Stimulated activated CD8-positive, alpha-beta memory T cell treated with anti-CD3 and anti-CD28 coated beads, Interleukin-12 subunit alpha, Interleukin-12 subunit beta, amount 100 ng/mL, for 24 hours (primary cell): ENCODE measurements around the gene MORC3.
"Not testable (repeated sequence)": the region's sequence is repeated elsewhere in the genome, so short reads cannot be mapped to it uniquely, and the experiment has no call there.

Experiments
- DNase-seq: peaks from one replicate; pipeline ENCODE4 v3.0.0-alpha.2; 2020; ENCODE audit errors: extremely low read depth

MORC3 gene

GRCh38 chr21:36384885-36385232 is 64.9 kb downstream of the MORC3 start:
- DNase-seq, result no peak

GRCh38 chr21:36385233-36386030 is 65.4 kb downstream of the MORC3 start, which contains the start of gene CHAF1B:
Gene CHAF1B, plus strand, starts transcription at chr21:36385392. Its CDS starts 745 bp downstream, at chr21:36386137.
- peak; percentile 64 for DNase-seq

GRCh38 chr21:36386031-36386642 is 66.1 kb downstream of the MORC3 start:
- no peak for DNase-seq

- no peak for DNase-seq
Observed at GRCh38 chr21:36388096-36388495, 68.1 kb downstream of the MORC3 start.

GRCh38 chr21:36388835-36389234 is 68.8 kb downstream of the MORC3 start:
- no peak for DNase-seq

- not testable (repeated sequence) for DNase-seq
Observed at GRCh38 chr21:36391649-36392048, 71.7 kb downstream of the MORC3 start.

GRCh38 chr21:36395353-36396111 is 75.5 kb downstream of the MORC3 start:
- no peak for DNase-seq

- DNase-seq, result no peak
Observed at GRCh38 chr21:36396325-36396724, 76.3 kb downstream of the MORC3 start.

GRCh38 chr21:36396971-36397370 is 77.0 kb downstream of the MORC3 start:
- no peak for DNase-seq

GRCh38 chr21:36397606-36398005 is 77.6 kb downstream of the MORC3 start:
- DNase-seq, result no peak

GRCh38 chr21:36399736-36400135 is 79.7 kb downstream of the MORC3 start:
- DNase-seq, result not testable (repeated sequence)

GRCh38 chr21:36400719-36401118 is 80.7 kb downstream of the MORC3 start:
- DNase-seq, result no peak

GRCh38 chr21:36402339-36402738 is 82.3 kb downstream of the MORC3 start:
- no peak for DNase-seq

GRCh38 chr21:36403713-36404112 is 83.7 kb downstream of the MORC3 start:
- DNase-seq, result no peak

GRCh38 chr21:36408568-36408967 is 88.6 kb downstream of the MORC3 start:
- DNase-seq, result no peak

- no peak for DNase-seq
Observed at GRCh38 chr21:36411301-36411700, 91.3 kb downstream of the MORC3 start.

GRCh38 chr21:36412916-36413315 is 92.9 kb downstream of the MORC3 start:
- DNase-seq, result no peak

- DNase-seq, result no peak
Observed at GRCh38 chr21:36415375-36415774, 95.4 kb downstream of the MORC3 start.

GRCh38 chr21:36419241-36419640 is 99.2 kb downstream of the MORC3 start:
- no peak for DNase-seq

- no peak for DNase-seq
Observed at GRCh38 chr21:36419996-36420395, 100.0 kb downstream of the MORC3 start.

- DNase-seq, result no peak
Observed at GRCh38 chr21:36420571-36421339, 100.8 kb downstream of the MORC3 start.
